LNCaP clone FGC (cell line): Measurements from ENCODE around the gene RAE1.

ENCODE experiments used
- DNase-seq: peaks from one replicate; pipeline ENCODE4 v3.0.0-alpha.2; 2011; ENCODE audit warnings: low read depth
- H3K4me3 ChIP-seq: 2 replicates; pipeline ENCODE4 v1.5.1; 2011; ENCODE audit warnings: mild to moderate bottlenecking, low read depth, low read length, control low read depth
- TF ChIP-seq, protein P1 (sequence below): IDR thresholded peaks from 2 replicates; pipeline ENCODE4 v1.5.1; 2012; ENCODE audit warnings: mild to moderate bottlenecking; ENCODE audit not compliant: control insufficient read depth, insufficient read depth; ENCODE audit errors: extremely low read depth

RAE1 gene

DNA sequence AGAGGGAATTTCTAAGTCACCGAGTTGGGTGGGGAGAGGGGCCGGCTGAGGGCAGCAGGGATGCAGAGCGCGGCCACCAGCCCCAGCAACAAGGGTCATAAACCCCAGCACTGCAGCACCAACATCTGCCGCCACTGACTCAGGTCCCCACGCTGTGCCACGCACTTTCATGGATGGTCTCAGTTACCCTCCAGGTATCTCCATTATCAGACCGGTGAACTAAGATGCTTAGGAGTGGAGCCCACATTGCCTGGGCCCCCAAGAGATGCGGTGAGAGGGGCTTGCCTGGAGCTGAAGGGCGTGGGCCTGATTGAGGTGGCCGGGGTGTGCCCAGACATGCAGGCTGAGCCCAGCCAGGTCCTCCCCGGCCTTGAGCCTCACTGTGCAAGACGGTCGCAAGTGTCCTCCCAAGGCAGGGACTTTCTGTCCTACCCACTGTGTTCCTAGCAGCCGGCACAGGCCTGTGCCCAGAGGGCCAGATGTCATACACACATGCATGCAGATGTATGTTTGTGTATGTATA, 59.4 kb downstream of the RAE1 start:
- H3K4me3 ChIP-seq = no peak overlapping the region
- TF ChIP-seq, protein P1, sequence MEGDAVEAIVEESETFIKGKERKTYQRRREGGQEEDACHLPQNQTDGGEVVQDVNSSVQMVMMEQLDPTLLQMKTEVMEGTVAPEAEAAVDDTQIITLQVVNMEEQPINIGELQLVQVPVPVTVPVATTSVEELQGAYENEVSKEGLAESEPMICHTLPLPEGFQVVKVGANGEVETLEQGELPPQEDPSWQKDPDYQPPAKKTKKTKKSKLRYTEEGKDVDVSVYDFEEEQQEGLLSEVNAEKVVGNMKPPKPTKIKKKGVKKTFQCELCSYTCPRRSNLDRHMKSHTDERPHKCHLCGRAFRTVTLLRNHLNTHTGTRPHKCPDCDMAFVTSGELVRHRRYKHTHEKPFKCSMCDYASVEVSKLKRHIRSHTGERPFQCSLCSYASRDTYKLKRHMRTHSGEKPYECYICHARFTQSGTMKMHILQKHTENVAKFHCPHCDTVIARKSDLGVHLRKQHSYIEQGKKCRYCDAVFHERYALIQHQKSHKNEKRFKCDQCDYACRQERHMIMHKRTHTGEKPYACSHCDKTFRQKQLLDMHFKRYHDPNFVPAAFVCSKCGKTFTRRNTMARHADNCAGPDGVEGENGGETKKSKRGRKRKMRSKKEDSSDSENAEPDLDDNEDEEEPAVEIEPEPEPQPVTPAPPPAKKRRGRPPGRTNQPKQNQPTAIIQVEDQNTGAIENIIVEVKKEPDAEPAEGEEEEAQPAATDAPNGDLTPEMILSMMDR = no peak
- no peak for DNase-seq

DNA sequence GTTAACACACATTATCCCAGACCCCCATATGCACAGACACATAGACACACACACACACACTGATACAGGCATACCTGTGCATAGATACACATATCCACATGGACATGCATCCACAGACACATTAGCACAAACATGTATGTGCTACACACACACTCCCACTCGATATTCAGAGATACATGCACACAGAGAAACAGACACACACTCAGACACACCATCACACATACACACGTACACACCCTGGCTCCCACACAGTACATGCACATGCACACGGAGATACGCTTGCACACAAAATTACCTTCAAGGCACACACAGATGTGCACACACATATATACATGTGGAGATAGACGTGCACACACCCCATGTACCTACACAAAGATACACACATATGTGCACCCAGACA, 59.9 kb downstream of the RAE1 start:
- no peak for DNase-seq
- H3K4me3 ChIP-seq = no peak overlapping the region
- TF ChIP-seq, protein P1 = no peak

GRCh38 chr20:57411406-57412283, 60.6 kb downstream of the RAE1 start:
- TF ChIP-seq, protein P1 = no peak
- H3K4me3 ChIP-seq = no peak overlapping the region
- no peak for DNase-seq

GRCh38 chr20:57412347-57413029, 61.4 kb downstream of the RAE1 start:
- TF ChIP-seq, protein P1 = no peak
- no peak for DNase-seq
- no peak overlapping the region for H3K4me3 ChIP-seq

DNA sequence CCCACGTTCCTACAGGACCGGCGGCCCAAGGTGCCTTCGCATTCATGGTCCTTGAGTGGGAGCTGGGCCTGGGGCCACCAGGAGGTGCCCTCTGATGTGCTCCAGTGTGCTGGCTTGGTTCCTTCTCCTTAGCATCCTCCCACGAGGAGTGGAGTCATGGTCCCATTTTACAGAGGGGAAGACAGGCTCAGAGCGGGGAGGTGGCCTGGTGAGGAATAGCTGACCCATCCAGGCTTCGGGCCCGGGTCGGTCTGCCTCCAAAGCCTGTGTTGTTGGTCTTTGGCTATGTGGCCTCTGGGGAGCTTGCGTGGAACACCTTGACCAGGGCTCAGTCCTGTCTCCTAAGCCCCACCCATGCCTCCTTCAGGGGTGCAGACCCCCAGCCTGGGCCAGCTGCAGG, 62.9 kb downstream of the RAE1 start:
- no peak for DNase-seq
- H3K4me3 ChIP-seq = no peak overlapping the region
- TF ChIP-seq, protein P1 = no peak

DNA sequence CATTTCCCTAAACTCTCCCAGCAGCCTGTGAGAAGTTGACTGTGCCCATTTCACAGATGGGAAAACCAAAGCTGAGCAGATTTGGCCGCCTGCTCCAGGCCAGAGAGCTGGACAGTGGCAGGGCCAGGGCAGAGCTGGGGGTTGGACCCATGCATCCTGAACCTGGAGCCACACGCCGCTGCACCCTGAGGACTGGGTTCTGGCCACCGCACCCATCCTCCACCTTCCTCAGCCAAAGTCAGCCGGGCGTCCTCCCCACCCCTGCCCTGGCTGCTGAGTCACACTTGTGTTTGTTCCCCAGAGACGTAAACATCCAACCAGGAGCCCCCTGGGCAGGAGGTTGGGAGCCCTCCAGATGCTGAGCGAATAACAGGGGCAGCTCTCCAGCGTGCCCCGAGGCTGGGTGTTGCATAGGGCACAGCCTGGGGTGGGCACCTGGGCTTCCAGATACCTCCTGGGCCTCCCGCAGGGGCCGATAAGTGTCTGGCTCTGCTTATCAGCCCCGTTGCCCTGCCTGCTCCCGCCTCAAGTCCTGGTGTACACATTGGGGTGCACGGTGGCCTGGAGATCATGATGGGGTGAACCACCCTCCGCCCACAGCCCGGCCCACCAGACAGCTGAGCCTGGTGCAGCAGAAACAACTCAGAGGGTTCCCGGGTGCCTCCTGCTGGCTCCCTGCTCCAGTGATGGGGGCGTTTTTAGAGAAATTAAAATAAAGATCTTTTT, 64.0 kb downstream of the RAE1 start:
- TF ChIP-seq, protein P1 = no peak
- no peak for DNase-seq
- H3K4me3 ChIP-seq = no peak overlapping the region
